ENCODE measurements around the gene DICER1. TPM values are rescaled to one million over a fixed set of nuclear protein-coding genes. Genes with fewer than 3 reads are reported as not detected.

Gene DICER1
- polyA plus RNA-seq, 2 of the 4 experiments (the other 2 are of a cell fraction), result 14.1 to 46.3 TPM

DNA sequence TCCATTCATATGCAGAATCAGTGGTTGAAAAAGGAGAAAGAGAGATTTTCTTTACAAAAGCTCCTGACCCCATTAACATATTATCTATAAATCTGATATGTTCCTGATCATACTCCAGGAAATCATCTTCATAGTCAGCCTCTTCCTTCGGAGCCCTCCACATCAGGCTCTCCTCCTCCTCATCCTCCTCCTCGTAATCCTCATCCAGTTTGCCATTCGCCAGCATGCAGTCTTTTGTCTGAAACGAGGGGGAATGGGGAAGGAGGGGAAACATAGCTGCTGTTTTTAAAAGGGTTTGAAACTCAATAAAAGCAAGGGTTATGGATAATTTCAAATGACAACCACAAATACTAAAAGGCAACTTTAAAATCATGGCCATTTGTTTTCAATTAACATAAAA lies 60.9 kb downstream of the DICER1 start:
- no peaks in the 10 kb centered on the region for H3K9me3 ChIP-seq
- no peak for FAIRE-seq
- no peak overlapping the region for H3K4me2 ChIP-seq
- no peak overlapping the region for H3K4me3 ChIP-seq
- ChIA-PET POLR2A (no interaction called here), CTCF (interaction anchor here (1.1 to 1.6 kb wide), 3 partner anchors 336 to 406 kb away, joined by 3 to 7 read pairs (median 4); no protein-coding TSS in a partner anchor)
- peaks cover 8% of the 10 kb centered on the region; the same call in 1 of the 3 replicates for H3K4me1 ChIP-seq
- 90% methylated on average over 4 of the region's 4 CpGs for WGBS (ENCODE audit: missing lambda C conversion rate)
- ATAC-seq, result no peak
- DNase-seq (ENCODE audit: low read depth in 1 of 2, low spot score in 1 of 2), result no peak
- H3K27ac ChIP-seq, result no peak overlapping the region
- TF ChIP-seq KDM1A (IDR thresholded peaks at IDR 0.05; ENCODE audit: low read depth), result no peak

DNA sequence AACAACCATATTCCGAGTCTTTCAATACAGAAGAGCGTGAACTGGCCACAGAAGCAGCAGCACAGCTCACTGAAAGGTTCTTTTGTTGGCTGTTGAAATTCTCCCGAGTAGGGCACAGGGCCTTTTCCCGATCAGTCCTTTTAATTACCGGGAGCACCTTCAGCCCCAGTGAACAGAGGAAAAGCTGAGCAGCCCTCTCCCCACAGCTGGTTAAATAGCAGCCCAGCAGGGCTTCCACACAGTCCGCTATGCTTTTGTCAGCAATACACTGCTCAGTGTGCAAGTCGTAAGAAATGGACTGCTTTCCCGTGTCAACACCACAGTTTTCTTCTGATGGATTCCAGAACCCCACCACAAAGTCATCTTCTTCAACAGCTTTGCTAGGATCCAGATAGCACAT lies 61.3 kb downstream of the DICER1 start:
- DNase-seq (ENCODE audit: low read depth in 1 of 2, low spot score in 1 of 2) (no peak), ATAC-seq (no peak), FAIRE-seq (no peak)
- TF ChIP-seq EP300 (IDR thresholded peaks at IDR 0.05) (no peak), HDAC2 (IDR thresholded peaks at IDR 0.05) (no peak), HOXB5 (CRISPR knock-in tag; IDR thresholded peaks at IDR 0.05) (no peak), EHF (CRISPR knock-in tag; IDR thresholded peaks at IDR 0.05) (no peak), MAFK (IDR thresholded peaks at IDR 0.05; ENCODE audit: partially characterized antibody) (no peak), CBX8 (IDR thresholded peaks at IDR 0.05) (no peak), EHMT2 (IDR thresholded peaks at IDR 0.05; ENCODE audit: low read depth) (no peak)
- TF ChIP-seq, protein P1, sequence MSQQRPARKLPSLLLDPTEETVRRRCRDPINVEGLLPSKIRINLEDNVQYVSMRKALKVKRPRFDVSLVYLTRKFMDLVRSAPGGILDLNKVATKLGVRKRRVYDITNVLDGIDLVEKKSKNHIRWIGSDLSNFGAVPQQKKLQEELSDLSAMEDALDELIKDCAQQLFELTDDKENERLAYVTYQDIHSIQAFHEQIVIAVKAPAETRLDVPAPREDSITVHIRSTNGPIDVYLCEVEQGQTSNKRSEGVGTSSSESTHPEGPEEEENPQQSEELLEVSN (IDR thresholded peaks at IDR 0.05; ENCODE audit: borderline replicate concordance, low read depth), result no peak
- TF ChIP-seq, protein P2, sequence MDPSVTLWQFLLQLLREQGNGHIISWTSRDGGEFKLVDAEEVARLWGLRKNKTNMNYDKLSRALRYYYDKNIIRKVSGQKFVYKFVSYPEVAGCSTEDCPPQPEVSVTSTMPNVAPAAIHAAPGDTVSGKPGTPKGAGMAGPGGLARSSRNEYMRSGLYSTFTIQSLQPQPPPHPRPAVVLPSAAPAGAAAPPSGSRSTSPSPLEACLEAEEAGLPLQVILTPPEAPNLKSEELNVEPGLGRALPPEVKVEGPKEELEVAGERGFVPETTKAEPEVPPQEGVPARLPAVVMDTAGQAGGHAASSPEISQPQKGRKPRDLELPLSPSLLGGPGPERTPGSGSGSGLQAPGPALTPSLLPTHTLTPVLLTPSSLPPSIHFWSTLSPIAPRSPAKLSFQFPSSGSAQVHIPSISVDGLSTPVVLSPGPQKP (IDR thresholded peaks at IDR 0.05; ENCODE audit: low read depth, low read length), result no peak
- TF ChIP-seq, protein P3, sequence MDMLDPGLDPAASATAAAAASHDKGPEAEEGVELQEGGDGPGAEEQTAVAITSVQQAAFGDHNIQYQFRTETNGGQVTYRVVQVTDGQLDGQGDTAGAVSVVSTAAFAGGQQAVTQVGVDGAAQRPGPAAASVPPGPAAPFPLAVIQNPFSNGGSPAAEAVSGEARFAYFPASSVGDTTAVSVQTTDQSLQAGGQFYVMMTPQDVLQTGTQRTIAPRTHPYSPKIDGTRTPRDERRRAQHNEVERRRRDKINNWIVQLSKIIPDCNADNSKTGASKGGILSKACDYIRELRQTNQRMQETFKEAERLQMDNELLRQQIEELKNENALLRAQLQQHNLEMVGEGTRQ (IDR thresholded peaks at IDR 0.05), result no peak
- Histone ChIP-seq H3K27ac (no peak overlapping the region), H3K4me3 (no peak overlapping the region), H3K9me3 (no peaks in the 10 kb centered on the region), H3K4me2 (no peak overlapping the region), H3K4me1 (peaks cover 8% of the 10 kb centered on the region; the same call in 1 of the 3 replicates)
- CTCF ChIA-PET, result interaction anchor here (1.6 kb wide), 1 partner anchor 406 kb away, joined by 7 read pairs; no protein-coding TSS in a partner anchor
- POLR2A ChIA-PET, result no interaction called here
- 95% methylated on average over 8 of the region's 8 CpGs for WGBS (ENCODE audit: missing lambda C conversion rate)

DNA sequence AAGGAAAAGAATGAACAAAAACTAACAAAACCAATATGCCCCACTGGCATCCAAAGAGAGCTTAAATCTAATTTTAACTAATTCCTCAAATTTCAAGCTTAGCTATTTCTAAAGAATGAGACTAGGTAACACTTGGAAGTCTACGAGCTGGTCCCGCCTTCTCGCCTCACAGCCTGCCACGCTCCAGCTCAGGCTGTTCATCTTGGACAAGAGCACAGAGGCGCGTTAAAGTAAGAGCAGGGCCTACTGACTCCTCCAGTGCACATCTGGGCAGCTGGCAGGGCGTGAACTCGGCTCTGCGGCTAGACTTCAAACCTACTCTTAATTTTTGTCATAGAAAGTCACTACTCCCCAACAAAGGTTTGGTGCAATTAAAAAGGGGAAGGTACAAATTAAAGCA lies 64.6 kb downstream of the DICER1 start:
- POLR2A ChIA-PET, result no interaction called here
- Histone ChIP-seq H3K4me1 (peaks cover 5% of the 10 kb centered on the region; the same call in 1 of the 3 replicates), H3K4me2 (no peak overlapping the region), H3K27ac (no peak overlapping the region), H3K4me3 (no peak overlapping the region), H3K9me3 (no peaks in the 10 kb centered on the region)
- FAIRE-seq, result no peak
- no peak for ATAC-seq
- no peak for TF ChIP-seq EHF (CRISPR knock-in tag; IDR thresholded peaks at IDR 0.05)
- TF ChIP-seq, protein P4, sequence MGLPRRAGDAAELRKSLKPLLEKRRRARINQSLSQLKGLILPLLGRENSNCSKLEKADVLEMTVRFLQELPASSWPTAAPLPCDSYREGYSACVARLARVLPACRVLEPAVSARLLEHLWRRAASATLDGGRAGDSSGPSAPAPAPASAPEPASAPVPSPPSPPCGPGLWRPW (IDR thresholded peaks at IDR 0.05), result no peak
- TF ChIP-seq HDAC2 (IDR thresholded peaks at IDR 0.05), result no peak
- no peak for TF ChIP-seq JUNB (IDR thresholded peaks at IDR 0.05)
- no peak for TF ChIP-seq SREBF2 (IDR thresholded peaks at IDR 0.05)
- WGBS (ENCODE audit: missing lambda C conversion rate), result 96% methylated on average over 9 of the region's 9 CpGs
- CTCF ChIA-PET, result interaction anchor here (0.9 to 1.5 kb wide), 2 partner anchors 13 to 403 kb away, joined by 3 to 7 read pairs; no protein-coding TSS in a partner anchor
- DNase-seq (ENCODE audit: low read depth in 1 of 2, low spot score in 1 of 2), result no peak

DNA sequence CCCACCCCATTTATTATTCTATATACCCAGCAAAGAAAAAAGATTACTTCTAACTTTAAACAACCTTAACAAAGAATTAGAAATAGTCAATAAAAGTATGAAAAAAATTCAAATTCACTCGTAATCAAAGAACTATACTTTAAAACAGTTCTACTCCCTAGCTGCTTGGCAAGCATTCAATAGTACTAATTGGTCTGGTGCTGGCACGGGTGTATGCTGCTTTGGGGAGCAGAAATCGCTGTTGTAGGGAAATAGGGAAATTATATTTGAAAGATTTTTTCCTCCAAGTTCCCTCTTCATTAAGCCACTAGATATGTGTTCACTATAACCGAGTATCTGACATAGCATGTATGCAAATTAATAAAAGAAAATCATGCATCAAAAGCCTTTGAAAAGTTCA lies 65.7 kb downstream of the DICER1 start:
- CTCF ChIA-PET, result no interaction called here
- Histone ChIP-seq H3K4me2 (no peak overlapping the region), H3K4me1 (no peaks in the 10 kb centered on the region), H3K9me3 (no peaks in the 10 kb centered on the region), H3K27ac (no peak overlapping the region), H3K4me3 (no peak overlapping the region)
- ATAC-seq (no peak), DNase-seq (ENCODE audit: low read depth in 1 of 2, low spot score in 1 of 2) (no peak), FAIRE-seq (no peak)
- 90% methylated on average over 4 of the region's 4 CpGs for WGBS (ENCODE audit: missing lambda C conversion rate)
- no peak for TF ChIP-seq SMC3 (IDR thresholded peaks at IDR 0.05)
- TF ChIP-seq POLR2A (IDR thresholded peaks at IDR 0.05; ENCODE audit: low read length), result no peak
- TF ChIP-seq FOSL2 (IDR thresholded peaks at IDR 0.05), result no peak
- no peak for TF ChIP-seq FOSL2 (CRISPR knock-in tag; IDR thresholded peaks at IDR 0.05)
- TF ChIP-seq RNF2 (IDR thresholded peaks at IDR 0.05; ENCODE audit: borderline replicate concordance, low read depth), result no peak
- no peak for TF ChIP-seq CHD2 (IDR thresholded peaks at IDR 0.05; ENCODE audit: low read length, partially characterized antibody)
- no peak for TF ChIP-seq RAD21 (conservative IDR thresholded peaks at IDR 0.05 in 1 of 2, IDR thresholded peaks at IDR 0.05 in 1 of 2)
- TF ChIP-seq, protein P5, sequence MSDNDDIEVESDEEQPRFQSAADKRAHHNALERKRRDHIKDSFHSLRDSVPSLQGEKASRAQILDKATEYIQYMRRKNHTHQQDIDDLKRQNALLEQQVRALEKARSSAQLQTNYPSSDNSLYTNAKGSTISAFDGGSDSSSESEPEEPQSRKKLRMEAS (IDR thresholded peaks at IDR 0.05), result no peak
- no peak for TF ChIP-seq NPAS2 (CRISPR knock-in tag; IDR thresholded peaks at IDR 0.05; ENCODE audit: borderline replicate concordance)
- TF ChIP-seq EHF (CRISPR knock-in tag; IDR thresholded peaks at IDR 0.05), result no peak
- no peak for TF ChIP-seq FOXS1 (CRISPR knock-in tag; IDR thresholded peaks at IDR 0.05)
- TF ChIP-seq TFCP2L1 (CRISPR knock-in tag; IDR thresholded peaks at IDR 0.05), result no peak
- no peak for TF ChIP-seq CBX8 (IDR thresholded peaks at IDR 0.05)
- no peak for TF ChIP-seq TP53 (CRISPR knock-in tag; IDR thresholded peaks at IDR 0.05)
- POLR2A ChIA-PET, result no interaction called here

All from A549 (cell line).